22Rv1 (cell line): Measurements from ENCODE around the gene GALNT7.

Source experiments
- H3K27ac ChIP-seq: fragments of 450-650 bp; 2 replicates; pipeline ENCODE4 v1.5.1; 2017
- CTCF ChIP-seq: fragments of 450-650 bp; IDR thresholded peaks from 2 replicates; pipeline ENCODE4 v1.5.1; 2017; ENCODE audit warnings: mild to moderate bottlenecking
- ZFX ChIP-seq: fragments of 450-650 bp; IDR thresholded peaks from 2 replicates; pipeline ENCODE4 v1.6.1; 2017; ENCODE audit warnings: antibody characterized with exemption, borderline replicate concordance

The GALNT7 gene

GRCh38 chr4:173195109-173195508 lies 26.5 kb downstream of the GALNT7 start:
- H3K27ac ChIP-seq: peak overlapping the region; percentile 97
- TF ChIP-seq CTCF (no peak), ZFX (no peak)

DNA sequence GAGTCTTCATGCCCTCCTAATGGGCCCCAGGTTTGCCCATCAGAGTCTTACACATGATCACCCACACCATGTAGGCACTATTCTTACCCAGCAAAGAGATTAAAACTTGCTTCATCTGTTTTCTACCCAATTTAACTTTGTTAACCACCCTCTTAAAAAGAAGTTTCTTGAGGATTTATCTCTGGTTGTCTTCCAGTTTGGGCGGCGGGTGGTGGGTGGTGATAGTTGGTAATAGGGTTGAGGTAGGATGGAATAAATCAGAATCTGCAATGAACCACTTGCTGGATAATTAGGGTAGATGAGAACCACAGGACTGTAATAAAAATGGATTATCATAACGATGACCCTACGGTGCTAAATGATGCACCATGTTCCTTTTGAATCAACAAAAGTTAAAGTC lies 30.9 kb downstream of the GALNT7 start:
- H3K27ac ChIP-seq: peak overlapping the region; percentile 97
- TF ChIP-seq CTCF (no peak), ZFX (no peak)

DNA sequence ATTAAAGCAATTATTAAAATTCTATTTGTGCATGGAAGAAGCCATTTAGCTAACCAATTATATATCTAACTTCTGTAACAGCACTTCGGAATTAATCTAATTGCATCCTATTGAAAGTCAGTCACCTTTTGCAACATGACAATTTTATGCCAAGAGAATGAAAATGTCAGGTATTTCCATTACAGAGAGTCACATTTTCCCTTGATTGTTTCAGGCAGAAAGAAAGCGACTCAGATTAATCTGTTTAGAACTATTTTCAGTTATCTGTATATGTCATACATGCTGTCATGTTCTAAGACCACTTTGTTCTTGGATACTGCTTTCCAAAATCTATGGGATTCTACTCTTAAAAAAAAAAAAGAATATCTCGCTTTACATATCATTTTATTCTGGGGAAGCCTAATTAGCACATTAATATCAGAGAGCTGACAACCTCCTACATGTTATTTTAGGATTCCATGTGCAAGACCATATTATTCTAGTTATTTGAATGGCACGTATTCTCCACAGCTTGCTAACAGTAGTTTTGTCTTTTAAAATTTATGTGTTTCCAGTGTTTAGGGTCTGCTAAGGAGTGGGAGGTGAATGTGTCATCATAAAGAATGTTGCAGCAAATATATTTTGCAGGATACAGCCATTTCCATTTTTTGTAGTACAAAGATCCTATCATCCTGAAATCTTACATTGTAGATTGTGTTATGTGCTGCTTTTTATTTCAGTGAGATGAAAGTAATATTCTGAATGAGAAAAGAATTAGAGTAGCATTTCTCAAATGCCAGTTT lies 31.7 kb downstream of the GALNT7 start:
- TF ChIP-seq CTCF (no peak), ZFX (no peak)
- H3K27ac ChIP-seq: peak overlapping the region; percentile 97

- H3K27ac ChIP-seq: peak overlapping the region; percentile 97
- no peak for TF ChIP-seq CTCF
- no peak for TF ChIP-seq ZFX
Observed at GRCh38 chr4:173202395-173202794, 33.8 kb downstream of the GALNT7 start.

- H3K27ac ChIP-seq: peak overlapping the region; percentile 97
- TF ChIP-seq CTCF (no peak), ZFX (no peak)
Observed at GRCh38 chr4:173205656-173206055, 37.0 kb downstream of the GALNT7 start.

GRCh38 chr4:173208420-173208819 lies 39.8 kb downstream of the GALNT7 start:
- H3K27ac ChIP-seq: peak overlapping the region; percentile 97
- TF ChIP-seq ZFX (no peak), CTCF (no peak)

GRCh38 chr4:173211222-173211621 lies 42.6 kb downstream of the GALNT7 start:
- H3K27ac ChIP-seq: peak overlapping the region; percentile 97
- TF ChIP-seq CTCF (no peak), ZFX (no peak)
